GM19240 (cell line): Measurements from ENCODE around the gene CBFB.

Experiments
- DNase-seq: peaks from one replicate; pipeline ENCODE4 v3.0.0; 2011; ENCODE audit warnings: low spot score; ENCODE audit not compliant: insufficient read length

Gene CBFB

DNA sequence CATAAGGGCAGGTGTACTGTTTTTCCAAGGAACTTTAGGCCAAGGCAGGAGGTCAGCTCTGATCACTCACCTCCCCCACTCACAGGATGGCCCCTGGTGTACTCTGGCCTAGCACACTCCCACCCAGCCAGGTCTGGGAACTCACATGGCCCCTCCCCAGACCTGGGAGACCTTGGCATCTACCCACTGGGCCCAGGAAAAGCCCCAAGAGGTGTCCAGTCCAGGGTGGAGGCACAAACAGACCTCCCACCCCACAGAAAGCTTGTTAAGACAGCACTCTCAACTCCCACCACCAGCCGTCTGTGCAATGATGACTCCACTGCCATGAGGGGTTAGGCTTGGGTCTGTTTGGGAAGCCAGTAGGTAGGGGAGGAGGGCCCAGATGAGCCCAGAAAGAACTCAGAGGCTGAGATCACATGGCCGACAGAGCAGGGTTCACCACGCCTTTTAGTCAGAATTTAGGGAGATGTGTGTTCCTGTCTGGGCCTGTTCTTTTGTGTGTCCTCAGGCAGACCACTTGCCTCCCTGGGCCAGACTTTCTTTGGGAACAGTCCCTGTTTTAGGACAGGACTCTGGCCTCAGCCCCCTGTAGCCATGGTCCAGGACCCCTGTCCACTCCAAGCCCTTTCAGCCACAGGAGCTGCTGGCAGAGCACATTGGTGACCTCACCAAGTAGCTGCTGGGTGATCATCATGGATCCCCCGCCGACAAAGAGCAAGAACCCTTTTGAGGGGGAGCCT, 12.1 kb upstream of the CBFB start:
- DNase-seq = no peak

DNA sequence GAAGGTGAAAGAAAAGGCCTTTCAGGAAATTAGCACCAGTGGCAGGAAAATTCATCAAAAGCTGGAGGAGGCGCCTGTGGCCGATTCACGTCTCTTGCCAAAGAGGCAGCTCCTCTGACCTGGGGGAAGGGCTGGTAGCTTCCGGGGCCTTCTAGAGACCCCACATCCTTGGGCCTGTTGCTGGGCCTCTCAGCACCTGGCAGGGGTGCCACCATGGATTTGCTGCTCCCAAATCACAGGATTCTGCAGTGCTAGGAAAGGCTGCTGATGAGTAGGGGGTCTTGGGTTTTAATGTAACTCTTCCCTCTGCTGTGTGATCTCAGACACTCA, 11.6 kb upstream of the CBFB start:
- DNase-seq = no peak

- peak; percentile 74 for DNase-seq
Observed at GRCh38 chr16:67017810-67018488, 11.0 kb upstream of the CBFB start.

DNA sequence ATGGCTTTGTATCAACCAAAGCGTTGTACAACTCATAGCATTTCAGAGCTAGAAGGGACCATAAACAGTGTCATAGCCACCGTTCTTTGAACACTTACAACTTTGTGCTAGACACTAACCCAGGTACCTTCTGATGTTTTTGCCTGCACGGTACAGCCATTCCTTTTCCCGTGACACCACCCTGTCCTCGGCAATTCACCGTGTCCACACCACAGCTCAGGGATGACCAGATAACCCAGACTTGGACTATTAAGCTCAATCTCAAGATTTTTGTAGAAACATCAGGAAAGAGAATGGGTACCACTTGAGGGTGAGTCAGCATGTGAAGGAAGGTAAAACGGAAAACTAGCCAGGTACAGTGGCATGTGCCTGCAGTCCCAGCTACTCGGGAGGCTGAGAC, 9.8 kb upstream of the CBFB start:
- DNase-seq = no peak

- no peak for DNase-seq
Observed at GRCh38 chr16:67021321-67021720, 7.6 kb upstream of the CBFB start.

GRCh38 chr16:67022531-67023214, 6.3 kb upstream of the CBFB start:
- no peak for DNase-seq

- no peak for DNase-seq
Observed at GRCh38 chr16:67023689-67024088, 5.3 kb upstream of the CBFB start.

DNA sequence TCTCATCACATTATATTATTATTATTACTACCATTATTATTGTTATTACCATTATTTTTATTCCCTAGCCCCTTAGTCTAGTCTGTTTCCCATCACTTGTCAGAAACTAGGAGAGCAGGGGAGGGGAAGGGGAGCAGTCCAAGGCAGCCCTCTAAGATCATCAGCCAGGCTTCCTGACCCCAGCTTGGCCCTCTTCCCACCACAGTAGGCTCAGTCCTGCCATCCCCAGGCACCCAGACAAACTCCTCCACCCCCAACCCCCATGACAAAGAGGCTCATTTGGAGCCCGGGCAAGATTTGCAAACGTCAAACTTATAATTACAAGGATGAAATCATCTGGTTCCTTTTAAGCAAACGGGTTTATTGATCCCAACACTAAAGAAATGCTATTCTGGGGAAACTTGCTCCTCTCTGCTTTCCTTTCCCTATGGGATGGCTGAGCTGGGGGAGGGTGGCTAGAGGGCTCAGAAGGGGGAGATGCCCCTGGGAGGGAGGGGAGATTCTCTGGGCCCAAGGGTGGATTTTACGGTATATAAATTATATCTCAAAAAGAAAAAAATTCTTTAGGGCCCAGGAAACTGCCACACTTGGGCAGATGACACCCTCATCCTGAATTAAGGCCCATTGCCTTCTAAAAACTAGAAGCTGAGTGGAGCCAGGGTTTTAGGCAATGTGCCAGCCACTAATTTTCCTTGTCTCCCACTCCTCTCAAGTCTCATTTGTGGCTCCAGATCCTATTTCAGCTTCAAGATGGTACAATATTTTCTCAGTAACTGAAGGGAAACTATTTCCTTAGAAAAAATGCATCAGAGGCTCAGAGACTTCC, 4.4 kb upstream of the CBFB start:
- no peak for DNase-seq

- no peak for DNase-seq
Observed at GRCh38 chr16:67025210-67025550, 3.8 kb upstream of the CBFB start.

- no peak for DNase-seq
Observed at GRCh38 chr16:67026570-67026969, 2.4 kb upstream of the CBFB start.

DNA sequence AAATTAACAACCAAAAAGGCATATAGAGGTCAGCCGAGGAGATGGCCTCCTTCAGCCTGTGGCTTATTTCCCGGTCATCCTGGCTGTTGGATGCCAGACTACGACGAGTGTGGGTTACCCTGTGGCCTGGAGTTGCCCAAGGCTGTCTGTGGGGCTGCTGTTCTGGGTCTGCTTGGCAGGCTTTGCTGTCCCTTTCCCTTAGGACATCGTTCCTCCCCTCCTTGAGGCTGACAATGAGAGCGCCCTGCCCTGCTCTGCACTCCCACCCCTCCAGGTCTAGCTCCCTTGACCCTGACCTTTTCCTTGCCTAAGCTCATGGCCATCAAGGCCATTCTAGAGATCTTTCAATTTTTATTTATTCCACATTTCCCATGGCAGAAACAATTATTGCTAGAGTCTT, 1.9 kb upstream of the CBFB start:
- no peak for DNase-seq

- DNase-seq = no peak
Observed at GRCh38 chr16:67028167-67028695, 718 bp upstream of the CBFB start.

DNA sequence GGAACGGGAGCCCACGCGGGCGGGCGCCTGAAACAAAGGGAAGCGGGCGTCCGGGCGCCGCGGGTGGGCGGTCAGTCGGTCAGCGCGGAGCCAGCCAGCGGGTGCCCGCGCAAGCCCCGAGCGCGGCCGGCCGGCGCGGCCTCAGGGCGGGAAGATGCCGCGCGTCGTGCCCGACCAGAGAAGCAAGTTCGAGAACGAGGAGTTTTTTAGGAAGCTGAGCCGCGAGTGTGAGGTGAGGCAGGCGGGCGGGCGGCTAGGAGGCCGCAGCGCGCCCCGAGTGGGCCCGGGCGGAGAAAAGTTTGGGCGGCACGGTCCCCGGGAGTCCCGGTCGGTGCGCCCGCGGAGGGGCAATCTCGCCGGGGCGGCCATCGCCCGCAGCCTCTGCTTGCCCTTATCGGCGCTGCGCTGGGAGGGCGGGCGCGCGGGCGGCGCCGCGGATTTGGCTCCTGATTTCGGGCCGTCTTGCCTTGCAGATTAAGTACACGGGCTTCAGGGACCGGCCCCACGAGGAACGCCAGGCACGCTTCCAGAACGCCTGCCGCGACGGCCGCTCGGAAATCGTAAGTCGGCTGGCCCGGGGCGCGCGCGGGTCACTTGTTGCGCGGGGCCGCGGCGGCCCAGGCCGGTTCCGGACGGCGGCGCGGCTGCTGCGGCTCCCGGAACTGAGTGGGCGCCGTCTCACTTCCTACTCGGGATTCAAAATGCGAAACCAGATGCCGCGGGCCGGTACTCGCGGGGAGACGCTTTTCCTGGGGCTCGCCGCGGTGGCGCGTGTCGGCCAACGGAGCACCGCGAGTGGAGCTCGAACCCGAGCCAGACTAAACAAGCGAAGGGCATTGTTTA, 526 bp downstream of the CBFB start:
- no peak for DNase-seq

DNA sequence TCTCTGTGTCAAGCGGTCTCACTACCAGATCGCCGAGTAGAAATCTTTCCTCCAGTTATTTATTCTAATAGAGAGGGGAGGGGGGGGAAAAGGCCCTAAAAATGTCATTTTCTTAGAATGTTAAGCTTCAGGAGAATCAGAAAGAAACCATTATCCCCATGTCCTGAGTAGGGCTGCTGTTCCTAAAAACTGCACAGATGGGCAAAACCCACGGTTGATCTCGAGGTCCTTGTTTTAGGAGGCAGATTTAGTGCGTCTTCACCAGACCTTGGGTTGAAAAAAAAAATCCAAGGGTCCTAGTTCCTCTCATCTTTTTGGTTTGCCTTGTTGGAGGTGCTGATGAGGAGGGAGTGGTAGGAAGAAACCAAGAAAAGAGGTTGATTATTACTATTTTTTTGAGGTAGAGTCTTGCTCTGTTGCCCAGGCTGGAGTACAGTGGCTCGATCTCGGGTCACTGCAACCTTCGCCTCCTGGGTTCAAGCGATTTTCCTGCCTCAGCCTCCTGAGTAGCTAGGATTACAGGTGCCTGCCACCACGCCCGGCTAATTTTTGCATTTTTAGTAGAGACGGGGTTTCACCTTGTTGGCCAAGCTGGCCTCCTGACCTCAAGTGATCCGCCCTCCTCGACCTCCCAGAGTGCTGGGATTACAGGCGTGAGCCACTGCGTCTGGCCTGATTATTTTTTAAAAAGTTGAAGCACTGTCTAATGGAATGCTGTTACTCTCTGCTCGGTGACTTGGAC, 1.4 kb downstream of the CBFB start:
- no peak for DNase-seq

DNA sequence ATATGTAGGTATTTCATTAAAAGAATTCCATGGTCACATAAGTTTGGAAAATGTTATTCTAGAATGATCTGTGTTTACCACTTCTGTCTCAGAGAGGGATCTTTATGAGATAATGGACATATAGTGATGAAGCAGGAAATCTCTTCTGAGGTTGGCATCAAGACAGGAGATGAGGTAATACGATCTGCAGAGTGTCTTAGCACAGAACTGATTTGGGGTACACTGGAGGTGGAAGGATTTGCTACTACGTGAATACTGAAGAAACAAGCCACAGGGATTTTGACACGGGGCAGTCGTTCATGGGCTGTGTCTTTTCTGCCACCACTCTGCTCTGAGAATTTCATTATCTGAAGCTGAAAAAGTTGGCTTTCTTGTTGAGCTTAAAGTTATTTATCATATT, 5.5 kb downstream of the CBFB start:
- no peak for DNase-seq

DNA sequence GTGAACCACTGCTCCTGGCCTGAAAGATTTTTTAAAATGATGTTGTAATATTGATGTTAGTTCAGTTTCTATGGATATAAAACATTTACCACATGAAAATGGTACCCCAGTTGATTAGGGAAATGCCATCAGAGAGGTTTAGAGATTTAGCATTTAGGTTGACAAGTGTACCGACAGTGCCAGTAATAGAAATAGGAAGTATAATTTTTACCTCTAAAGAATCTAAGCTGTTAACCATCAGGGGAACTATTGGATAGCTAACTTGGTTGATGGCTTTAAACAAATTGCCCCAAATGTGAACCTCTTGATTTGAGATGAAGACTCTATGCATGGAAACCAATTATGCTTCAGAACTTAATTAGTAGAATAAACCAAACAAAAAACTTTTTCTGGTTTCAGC, 6.4 kb downstream of the CBFB start:
- DNase-seq = no peak

DNA sequence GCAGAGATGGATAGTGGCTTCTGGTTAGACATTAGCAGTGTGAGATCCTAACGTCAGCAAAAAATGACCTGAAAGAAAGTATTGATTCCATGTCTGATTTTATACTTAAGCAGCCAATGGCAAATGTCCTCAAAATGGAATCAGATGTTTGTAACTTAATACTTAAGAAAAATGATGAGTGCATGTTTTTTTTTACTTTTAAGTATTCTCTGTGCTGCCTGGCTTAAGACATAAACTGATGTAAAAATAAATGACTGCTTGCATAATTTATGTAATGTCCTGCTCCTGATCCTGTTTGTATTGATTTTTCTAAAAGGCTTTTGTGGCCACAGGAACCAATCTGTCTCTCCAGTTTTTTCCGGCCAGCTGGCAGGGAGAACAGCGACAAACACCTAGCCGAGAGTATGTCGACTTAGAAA, 7.4 kb downstream of the CBFB start:
- DNase-seq = no peak

- DNase-seq = no peak
Observed at GRCh38 chr16:67039260-67040020, 10.5 kb downstream of the CBFB start.

DNA sequence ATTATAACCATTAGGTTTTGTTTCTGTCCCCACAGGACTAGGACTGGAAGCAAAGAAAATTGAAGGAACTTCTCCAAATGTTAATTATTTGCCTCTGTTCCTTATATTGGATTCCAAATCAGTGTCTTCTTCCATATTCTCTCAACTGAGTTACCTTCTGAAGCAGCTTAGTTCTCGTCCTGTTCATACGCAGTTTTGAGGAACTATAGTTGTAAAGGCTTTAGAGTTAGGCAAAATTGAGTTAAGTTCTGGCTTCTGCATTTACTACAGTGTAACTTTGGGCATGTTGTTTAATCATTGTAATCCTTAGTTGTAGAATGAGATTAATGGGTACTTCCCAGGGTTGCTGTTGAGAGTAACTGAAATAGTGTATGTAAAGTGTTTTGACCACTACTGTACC, 11.2 kb downstream of the CBFB start:
- no peak for DNase-seq
